Erythroblast (primary cell): Measurements from ENCODE around the gene MED16.

Experiments used
- GATA1 ChIP-seq: IDR thresholded peaks from 2 replicates; pipeline ENCODE4 v1.6.1; 2011; ENCODE audit warnings: low read depth, mild to moderate bottlenecking, control low read depth, low read length, moderate library complexity
- POLR2A ChIP-seq: IDR thresholded peaks from 2 replicates; pipeline ENCODE4 v1.6.1; 2011; ENCODE audit warnings: mild to moderate bottlenecking, low read length

- TF ChIP-seq POLR2A (no peak), GATA1 (no peak)
Observed at GRCh38 chr19:855142-855541, 37.8 kb downstream of the MED16 start.
